ENCODE results near the gene DACT2. TPM values are rescaled to one million over a fixed set of nuclear protein-coding genes. Genes with fewer than 3 reads are reported as not detected.

DACT2 gene
- total RNA-seq, 2 donors from 2014 or later, result 16.6 to 39.9 TPM

DNA sequence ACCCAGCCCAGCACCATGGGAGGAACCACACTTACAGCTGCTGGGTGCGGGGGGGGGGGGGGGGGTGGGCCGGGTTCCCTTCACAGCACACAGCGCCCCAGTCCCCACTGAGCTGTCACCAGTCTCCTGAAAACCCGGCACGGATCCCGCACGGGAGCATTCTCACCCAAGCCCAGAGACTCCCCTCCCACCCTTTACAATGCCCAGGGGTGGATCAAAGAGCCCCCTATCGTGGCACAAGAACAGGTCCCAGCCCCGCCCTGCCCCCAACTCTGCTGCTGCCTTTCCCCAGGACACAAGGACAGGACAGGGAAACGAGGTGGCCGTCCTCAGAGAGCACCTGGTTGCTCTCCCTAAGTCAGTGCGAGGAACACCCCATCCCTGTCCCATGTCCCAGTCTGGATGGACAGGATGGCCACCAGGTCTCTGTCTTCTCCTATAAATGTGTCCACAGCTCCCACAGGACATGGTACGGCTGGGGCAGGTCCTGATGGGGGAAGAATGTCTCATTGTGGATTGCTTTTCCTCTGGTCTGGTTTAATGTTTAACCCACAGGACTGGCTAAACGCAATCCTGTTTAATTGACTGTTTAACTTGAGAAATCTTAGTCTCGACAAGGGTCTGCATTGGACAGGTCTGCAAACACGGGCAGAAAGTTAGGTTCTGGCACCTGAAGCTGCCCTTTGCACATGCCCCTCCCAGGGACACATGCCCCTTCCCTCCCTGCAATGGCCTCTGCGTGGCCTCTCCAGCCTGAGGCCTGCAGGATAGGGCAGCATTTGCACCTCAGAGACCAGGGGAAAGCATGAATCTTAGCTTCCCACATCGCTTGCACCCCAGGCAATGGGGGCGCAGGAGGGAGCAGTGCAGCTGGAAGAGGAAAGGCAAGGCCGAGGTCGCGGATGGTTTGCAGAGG lies 45.3 kb downstream of the DACT2 start:
- Mint-ChIP-seq H3K27ac (peak overlapping the region; percentile 91), H3K36me3 (ENCODE audit: low read depth) (no peaks in the 10 kb centered on the region), H3K4me3 (peak overlapping the region; percentile 29), H3K27me3 (ENCODE audit: insufficient read depth) (peaks cover 16% of the 10 kb centered on the region), H3K4me1 (peaks cover 42% of the 10 kb centered on the region), H3K9me3 (no peaks in the 10 kb centered on the region)
- H3K27ac ChIP-seq (ENCODE audit: low read depth, low read length), result no peak overlapping the region
- no peaks in the 10 kb centered on the region for H3K27me3 ChIP-seq (ENCODE audit: control insufficient read depth, insufficient read depth, low read length, poor library complexity, severe bottlenecking)
- TF ChIP-seq, protein P1, sequence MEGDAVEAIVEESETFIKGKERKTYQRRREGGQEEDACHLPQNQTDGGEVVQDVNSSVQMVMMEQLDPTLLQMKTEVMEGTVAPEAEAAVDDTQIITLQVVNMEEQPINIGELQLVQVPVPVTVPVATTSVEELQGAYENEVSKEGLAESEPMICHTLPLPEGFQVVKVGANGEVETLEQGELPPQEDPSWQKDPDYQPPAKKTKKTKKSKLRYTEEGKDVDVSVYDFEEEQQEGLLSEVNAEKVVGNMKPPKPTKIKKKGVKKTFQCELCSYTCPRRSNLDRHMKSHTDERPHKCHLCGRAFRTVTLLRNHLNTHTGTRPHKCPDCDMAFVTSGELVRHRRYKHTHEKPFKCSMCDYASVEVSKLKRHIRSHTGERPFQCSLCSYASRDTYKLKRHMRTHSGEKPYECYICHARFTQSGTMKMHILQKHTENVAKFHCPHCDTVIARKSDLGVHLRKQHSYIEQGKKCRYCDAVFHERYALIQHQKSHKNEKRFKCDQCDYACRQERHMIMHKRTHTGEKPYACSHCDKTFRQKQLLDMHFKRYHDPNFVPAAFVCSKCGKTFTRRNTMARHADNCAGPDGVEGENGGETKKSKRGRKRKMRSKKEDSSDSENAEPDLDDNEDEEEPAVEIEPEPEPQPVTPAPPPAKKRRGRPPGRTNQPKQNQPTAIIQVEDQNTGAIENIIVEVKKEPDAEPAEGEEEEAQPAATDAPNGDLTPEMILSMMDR (conservative IDR thresholded peaks at IDR 0.05), result no peak
- peak; percentile 89 for DNase-seq
- no peak overlapping the region for H3K4me3 ChIP-seq (ENCODE audit: low read length)
- H3K9me3 ChIP-seq (ENCODE audit: control insufficient read depth, low read length), result no peaks in the 10 kb centered on the region
- H3K36me3 ChIP-seq (ENCODE audit: control insufficient read depth, insufficient read depth, low read length), result no peaks in the 10 kb centered on the region
- WGBS, 2 experiments (ENCODE audit: insufficient coverage in 1 of 2, insufficient read length in 1 of 2), result 62 to 72% methylated on average over 10 to 21 of the region's 22 CpGs
- H3K9ac ChIP-seq (ENCODE audit: extremely low read depth, low read length, poor library complexity, severe bottlenecking), result peak overlapping the region; percentile 24
- peaks cover 27% of the 10 kb centered on the region for H3K4me1 ChIP-seq (ENCODE audit: control insufficient read depth, insufficient read depth, low read length)

DNA sequence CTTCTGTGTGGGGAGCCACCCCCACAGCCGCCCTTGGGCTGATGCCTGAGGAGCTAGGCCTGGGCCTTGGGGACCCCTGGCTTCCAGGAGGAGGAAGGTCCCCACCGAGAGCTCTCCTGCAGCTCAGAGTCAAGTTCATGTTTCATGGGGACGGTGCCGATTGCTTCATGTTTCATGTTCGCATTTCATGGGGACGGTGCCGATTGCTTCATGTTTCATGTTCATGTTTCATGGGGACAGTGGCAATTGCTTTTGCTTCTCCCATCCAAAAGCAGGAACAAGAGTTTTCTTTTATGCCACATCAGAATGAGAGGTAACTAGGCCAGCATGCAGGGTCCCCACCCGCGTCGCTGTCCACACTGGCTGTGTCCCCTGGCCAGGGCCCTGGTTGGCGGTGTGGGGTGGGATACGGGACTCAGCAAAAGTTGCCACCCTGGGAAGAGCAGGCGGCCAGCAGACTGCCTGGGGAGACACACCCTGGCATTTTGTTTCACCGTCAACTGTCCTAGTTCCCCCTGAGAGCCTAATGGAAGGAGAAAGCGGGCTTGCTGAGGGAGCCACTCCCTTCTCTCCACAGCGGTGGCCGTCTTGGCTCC lies 46.0 kb downstream of the DACT2 start:
- WGBS, 2 experiments (ENCODE audit: insufficient coverage in 1 of 2, insufficient read length in 1 of 2), result 73 to 78% methylated on average over 10 to 15 of the region's 17 CpGs
- Histone ChIP-seq H3K9ac (ENCODE audit: extremely low read depth, low read length, poor library complexity, severe bottlenecking) (peak overlapping the region; percentile 24), H3K9me3 (ENCODE audit: control insufficient read depth, low read length) (no peaks in the 10 kb centered on the region), H3K4me1 (ENCODE audit: control insufficient read depth, insufficient read depth, low read length) (peaks cover 31% of the 10 kb centered on the region), H3K4me3 (ENCODE audit: low read length) (peak overlapping the region; percentile 27), H3K27ac (ENCODE audit: low read depth, low read length) (no peak overlapping the region), H3K27me3 (ENCODE audit: control insufficient read depth, insufficient read depth, low read length, poor library complexity, severe bottlenecking) (no peaks in the 10 kb centered on the region), H3K36me3 (ENCODE audit: control insufficient read depth, insufficient read depth, low read length) (no peaks in the 10 kb centered on the region)
- peak overlapping the region; percentile 26 for H3K27ac Mint-ChIP-seq
- H3K4me3 Mint-ChIP-seq, result peak overlapping the region; percentile 16
- TF ChIP-seq, protein P1 (conservative IDR thresholded peaks at IDR 0.05), result no peak
- peaks cover 16% of the 10 kb centered on the region for H3K27me3 Mint-ChIP-seq (ENCODE audit: insufficient read depth)
- no peaks in the 10 kb centered on the region for H3K36me3 Mint-ChIP-seq (ENCODE audit: low read depth)
- no peaks in the 10 kb centered on the region for H3K9me3 Mint-ChIP-seq
- DNase-seq, result no peak
- H3K4me1 Mint-ChIP-seq, result peaks cover 48% of the 10 kb centered on the region

DNA sequence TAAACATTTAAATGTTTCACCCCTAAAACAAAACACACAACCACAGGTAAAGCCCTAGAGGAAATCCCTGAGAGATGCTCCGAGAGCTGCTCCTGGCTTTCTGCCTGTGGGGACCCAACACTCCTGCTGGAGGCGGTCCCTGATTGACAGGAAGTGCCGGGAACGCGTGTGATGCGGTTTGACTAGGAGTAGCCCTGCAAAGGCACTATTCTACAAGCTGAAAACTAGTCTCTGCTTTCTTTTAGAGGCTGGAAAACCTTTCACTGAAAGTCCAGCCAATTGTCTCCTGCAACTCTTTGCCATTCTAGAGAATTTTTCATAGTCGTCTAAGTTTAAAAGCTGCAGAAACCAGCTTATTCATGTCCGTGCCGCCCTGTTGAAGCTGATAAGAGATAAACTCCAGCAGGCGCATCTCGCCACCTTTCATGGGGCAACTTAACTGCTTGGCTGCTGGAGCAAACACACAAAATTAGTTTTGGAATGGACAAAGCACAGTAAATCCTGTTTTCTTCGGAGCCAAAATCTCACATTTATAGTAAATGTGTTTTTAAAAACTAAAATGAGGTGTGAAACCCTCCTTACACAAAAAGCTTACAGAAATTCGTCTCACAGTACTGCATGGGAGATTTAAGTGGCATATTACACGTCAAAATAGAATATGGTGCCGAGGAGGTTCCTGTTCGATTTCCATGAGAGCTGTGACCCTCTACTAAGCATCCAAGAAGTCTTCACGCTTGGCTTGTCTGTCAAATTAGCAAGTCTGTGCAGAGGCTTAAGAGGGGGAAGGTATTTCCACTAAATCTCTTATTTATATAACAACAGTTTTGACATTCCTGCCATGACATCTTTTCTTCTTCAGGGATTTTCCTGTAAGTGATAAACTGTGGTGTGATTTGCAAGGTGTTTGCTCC lies 46.9 kb downstream of the DACT2 start:
- Histone ChIP-seq H3K9me3 (ENCODE audit: control insufficient read depth, low read length) (no peaks in the 10 kb centered on the region), H3K9ac (ENCODE audit: extremely low read depth, low read length, poor library complexity, severe bottlenecking) (peak overlapping the region; percentile 24), H3K4me3 (ENCODE audit: low read length) (peak overlapping the region; percentile 44), H3K27me3 (ENCODE audit: control insufficient read depth, insufficient read depth, low read length, poor library complexity, severe bottlenecking) (no peaks in the 10 kb centered on the region), H3K4me1 (ENCODE audit: control insufficient read depth, insufficient read depth, low read length) (peaks cover 32% of the 10 kb centered on the region), H3K36me3 (ENCODE audit: control insufficient read depth, insufficient read depth, low read length) (no peaks in the 10 kb centered on the region), H3K27ac (ENCODE audit: low read depth, low read length) (no peak overlapping the region)
- DNase-seq, result peak; percentile 86
- peaks cover 16% of the 10 kb centered on the region for H3K27me3 Mint-ChIP-seq (ENCODE audit: insufficient read depth)
- H3K27ac Mint-ChIP-seq, result peak overlapping the region; percentile 73
- 40 to 50% methylated on average over 10 to 17 of the region's 17 CpGs for WGBS, 2 experiments (ENCODE audit: insufficient coverage in 1 of 2, insufficient read length in 1 of 2)
- no peaks in the 10 kb centered on the region for H3K36me3 Mint-ChIP-seq (ENCODE audit: low read depth)
- H3K9me3 Mint-ChIP-seq, result no peaks in the 10 kb centered on the region
- H3K4me1 Mint-ChIP-seq, result peaks cover 53% of the 10 kb centered on the region
- TF ChIP-seq, protein P1 (conservative IDR thresholded peaks at IDR 0.05), result no peak
- peak overlapping the region; percentile 26 for H3K4me3 Mint-ChIP-seq

Measured in endodermal cell (in vitro differentiated cells).